NCI-H69 (cell line): ENCODE data around the gene NLRP12.
"Not testable (repeated sequence)": the region's sequence is repeated elsewhere in the genome, so short reads cannot be mapped to it uniquely, and the experiment has no call there.

Experiments
- DNase-seq: peaks from one replicate; lab custom pipeline; 2025; lab: John Stamatoyannopoulos, UW

The NLRP12 gene

GRCh38 chr19:53828531-53828930 is 4.4 kb upstream of the NLRP12 start:
- no peak for DNase-seq

GRCh38 chr19:53826876-53827275 is 2.8 kb upstream of the NLRP12 start:
- DNase-seq = no peak

GRCh38 chr19:53823380-53824120 is 564 bp downstream of the NLRP12 start:
- no peak for DNase-seq

- DNase-seq = no peak
Observed at GRCh38 chr19:53819861-53820260, 4.3 kb downstream of the NLRP12 start.

GRCh38 chr19:53818756-53819155 is 5.4 kb downstream of the NLRP12 start:
- DNase-seq = no peak

- DNase-seq = no peak
Observed at GRCh38 chr19:53813996-53814395, 10.1 kb downstream of the NLRP12 start.

- DNase-seq = peak; percentile 14
Observed at GRCh38 chr19:53812335-53812734, 11.8 kb downstream of the NLRP12 start.

- no peak for DNase-seq
Observed at GRCh38 chr19:53810891-53811290, 13.2 kb downstream of the NLRP12 start.

- no peak for DNase-seq
Observed at GRCh38 chr19:53810187-53810546, 13.9 kb downstream of the NLRP12 start.

GRCh38 chr19:53809518-53810186 is 14.5 kb downstream of the NLRP12 start:
- peak; percentile 59 for DNase-seq

GRCh38 chr19:53808710-53809125 is 15.4 kb downstream of the NLRP12 start:
- DNase-seq = peak; percentile 18

GRCh38 chr19:53801257-53801656 is 22.9 kb downstream of the NLRP12 start:
- DNase-seq = no peak

- no peak for DNase-seq
Observed at GRCh38 chr19:53795019-53795418, 29.1 kb downstream of the NLRP12 start.

- peak; percentile 82 for DNase-seq
Observed at GRCh38 chr19:53792721-53793433, 31.2 kb downstream of the NLRP12 start.

- no peak for DNase-seq
Observed at GRCh38 chr19:53789708-53790678, 34.1 kb downstream of the NLRP12 start.

- no peak for DNase-seq
Observed at GRCh38 chr19:53787266-53787665, 36.8 kb downstream of the NLRP12 start.

- no peak for DNase-seq
Observed at GRCh38 chr19:53786744-53787143, 37.4 kb downstream of the NLRP12 start.

- DNase-seq = no peak
Observed at GRCh38 chr19:53785196-53785889, 38.8 kb downstream of the NLRP12 start.

GRCh38 chr19:53782698-53783097 is 41.4 kb downstream of the NLRP12 start:
- no peak for DNase-seq

GRCh38 chr19:53781332-53781731 is 42.8 kb downstream of the NLRP12 start:
- DNase-seq = not testable (repeated sequence)

- no peak for DNase-seq
Observed at GRCh38 chr19:53780506-53780905, 43.6 kb downstream of the NLRP12 start.
